Type B pancreatic cell (in vitro differentiated cells): ENCODE measurements around the gene NCOR2. TPM values are rescaled to one million over a fixed set of nuclear protein-coding genes. Genes with fewer than 3 reads are reported as not detected.

Experiments
- DNase-seq: peaks from one replicate; pipeline ENCODE4 v3.0.0; 2021; ENCODE audit warnings: mixed read lengths; ENCODE audit not compliant: unreplicated experiment; ENCODE audit errors: extremely low spot score
- H3K27ac Mint-ChIP-seq: 2 replicates; pipeline ENCODE4 v1.8.0; 2021; ENCODE audit warnings: mild to moderate bottlenecking, mixed read lengths
- H3K27me3 Mint-ChIP-seq: 2 replicates; pipeline ENCODE4 v1.8.0; 2021; ENCODE audit warnings: mixed read lengths
- H3K36me3 Mint-ChIP-seq: 2 replicates; pipeline ENCODE4 v1.8.0; 2021; ENCODE audit warnings: mixed read lengths
- H3K4me1 Mint-ChIP-seq: one replicate; pipeline ENCODE4 v1.8.0; 2021; ENCODE audit warnings: mixed read lengths; ENCODE audit not compliant: unreplicated experiment
- H3K4me3 Mint-ChIP-seq: 2 replicates; pipeline ENCODE4 v1.8.0; 2021; ENCODE audit warnings: mild to moderate bottlenecking, mixed read lengths
- H3K9me3 Mint-ChIP-seq: 2 replicates; pipeline ENCODE4 v1.8.0; 2021; ENCODE audit warnings: mixed read lengths
- CTCF ChIP-seq: fragments of 200-600 bp; sonication (generic); conservative IDR thresholded peaks from 2 replicates; pipeline ENCODE4 v1.5.0; 2021; ENCODE audit warnings: antibody characterized with exemption, mild to moderate bottlenecking
- total RNA-seq: library from RNA; stranded (reverse); gene quantifications from 2 replicates; pipeline ENCODE4 v1.2.1, GENCODE V29; 2021; ENCODE audit warnings: low replicate concordance

The NCOR2 gene
- total RNA-seq, 1 donor from 2014 or later: 219 TPM

- Mint-ChIP-seq H3K36me3 (no peaks in the 10 kb centered on the region), H3K4me1 (peaks cover 32% of the 10 kb centered on the region), H3K27me3 (no peaks in the 10 kb centered on the region), H3K9me3 (no peaks in the 10 kb centered on the region), H3K4me3 (no peak overlapping the region), H3K27ac (no peak overlapping the region)
- TF ChIP-seq CTCF: no peak
- no peak for DNase-seq
Observed at GRCh38 chr12:124571556-124571955, 4.1 kb upstream of the NCOR2 start.

- no peaks in the 10 kb centered on the region for H3K27me3 Mint-ChIP-seq
- no peak for TF ChIP-seq CTCF
- no peak for DNase-seq
- peaks cover 32% of the 10 kb centered on the region for H3K4me1 Mint-ChIP-seq
- no peaks in the 10 kb centered on the region for H3K9me3 Mint-ChIP-seq
- no peaks in the 10 kb centered on the region for H3K36me3 Mint-ChIP-seq
- peak overlapping the region; percentile 12 for H3K4me3 Mint-ChIP-seq
- H3K27ac Mint-ChIP-seq: no peak overlapping the region
Observed at GRCh38 chr12:124570810-124571209, 3.4 kb upstream of the NCOR2 start.

GRCh38 chr12:124569375-124570148 lies 2.1 kb upstream of the NCOR2 start:
- Mint-ChIP-seq H3K27ac (peak overlapping the region; percentile 36), H3K9me3 (no peaks in the 10 kb centered on the region), H3K4me3 (peak overlapping the region; percentile 25), H3K4me1 (peaks cover 32% of the 10 kb centered on the region), H3K27me3 (no peaks in the 10 kb centered on the region), H3K36me3 (no peaks in the 10 kb centered on the region)
- no peak for TF ChIP-seq CTCF
- no peak for DNase-seq

- H3K9me3 Mint-ChIP-seq: no peaks in the 10 kb centered on the region
- DNase-seq: no peak
- H3K27ac Mint-ChIP-seq: peak overlapping the region; percentile 89
- peak overlapping the region; percentile 89 for H3K4me3 Mint-ChIP-seq
- peaks cover 36% of the 10 kb centered on the region for H3K4me1 Mint-ChIP-seq
- peak; percentile 47 for TF ChIP-seq CTCF
- H3K27me3 Mint-ChIP-seq: no peaks in the 10 kb centered on the region
- H3K36me3 Mint-ChIP-seq: no peaks in the 10 kb centered on the region
Observed at GRCh38 chr12:124568431-124569374, 1.3 kb upstream of the NCOR2 start.

DNA sequence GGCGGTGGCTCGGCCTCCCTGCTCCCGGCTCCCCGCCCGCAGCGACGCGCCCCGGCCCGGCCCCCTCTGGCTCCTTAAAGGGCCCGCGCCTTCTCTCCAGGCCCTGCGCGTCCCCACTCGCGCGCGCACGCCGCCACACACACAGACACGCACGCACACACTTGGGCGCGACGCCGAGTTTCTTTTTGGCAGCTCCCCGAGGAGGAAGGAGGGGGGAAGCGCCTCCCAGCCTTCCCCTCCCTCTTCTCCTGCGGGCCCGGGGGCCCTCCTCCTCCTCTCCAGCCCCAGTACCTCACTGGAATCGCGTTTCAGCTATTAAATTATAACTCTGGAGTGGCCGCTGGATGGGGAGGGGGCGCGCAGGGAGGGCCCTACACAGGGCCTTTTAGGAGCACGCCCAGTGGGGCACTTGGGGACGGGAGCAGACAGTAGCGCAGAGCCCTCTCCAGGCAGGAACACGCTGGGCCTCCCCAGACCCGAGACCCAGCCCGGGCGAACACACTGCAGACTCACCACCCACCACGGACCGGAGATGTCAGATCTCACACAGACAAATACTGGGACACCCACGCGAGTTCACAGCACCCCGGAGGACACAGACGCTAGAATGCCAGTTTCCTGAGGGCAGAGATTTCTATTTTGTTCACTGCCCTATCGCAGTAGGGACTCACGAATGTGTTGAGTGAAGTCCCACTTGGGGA lies 411 bp upstream of the NCOR2 start:
- peak overlapping the region; percentile 89 for H3K4me3 Mint-ChIP-seq
- H3K27ac Mint-ChIP-seq: peak overlapping the region; percentile 89
- no peaks in the 10 kb centered on the region for H3K9me3 Mint-ChIP-seq
- no peak for TF ChIP-seq CTCF
- H3K4me1 Mint-ChIP-seq: peaks cover 35% of the 10 kb centered on the region
- no peaks in the 10 kb centered on the region for H3K36me3 Mint-ChIP-seq
- peak; percentile 89 for DNase-seq
- H3K27me3 Mint-ChIP-seq: no peaks in the 10 kb centered on the region
